HL-60/S4 treated with retinoic acid at 250 ng/mL for 4 days and 3 days (cell line): ENCODE measurements around the gene DEPDC4.
"Not testable (repeated sequence)": the region's sequence is repeated elsewhere in the genome, so short reads cannot be mapped to it uniquely, and the experiment has no call there.

ENCODE experiments used
- in situ Hi-C: fragments of 300-500 bp; cut with MboI; formaldehyde crosslinking; loops from 2 replicates; pipeline ENCODE4 v1.7.0; 2022; ENCODE audit warnings: low sequenced_read_pairs

Gene DEPDC4

DNA sequence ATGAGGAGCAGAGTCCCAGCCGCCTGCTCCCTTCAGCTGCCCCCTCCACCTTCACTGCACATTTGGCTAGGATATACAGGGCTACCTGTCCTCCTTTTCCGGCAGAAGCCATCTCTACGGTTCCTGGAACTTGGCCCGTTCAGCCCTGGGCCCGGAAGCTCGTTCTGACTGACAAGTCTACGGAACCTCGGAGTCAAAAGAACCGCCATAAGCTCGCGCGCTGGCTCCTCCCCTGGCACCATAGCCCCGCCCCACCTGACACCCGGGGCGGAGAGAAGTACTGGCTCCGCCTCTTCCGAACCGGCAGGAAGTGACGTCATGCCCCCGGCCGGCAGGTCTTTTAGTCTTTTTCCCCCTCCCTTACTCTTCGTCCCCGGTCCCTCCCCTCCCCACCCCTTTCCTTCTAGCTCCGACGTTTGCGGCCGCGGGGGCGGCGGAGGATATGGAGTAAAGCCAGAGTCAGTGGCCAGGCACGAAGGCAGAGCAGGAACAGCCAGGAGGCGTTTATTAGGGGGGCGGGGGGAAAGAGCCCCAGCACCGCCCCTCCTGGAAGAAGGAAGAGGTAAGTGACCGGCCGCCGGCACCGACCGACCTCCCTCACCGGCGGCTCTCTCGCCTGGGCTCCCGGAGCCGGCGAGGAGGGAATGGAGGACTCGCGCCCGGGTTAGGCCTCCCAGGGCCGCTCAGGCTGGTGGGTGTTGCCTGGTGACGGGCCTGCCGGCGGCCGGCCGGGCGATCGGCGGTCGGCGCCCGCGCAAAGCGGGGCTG lies at the start of gene DEPDC4, which contains the start of gene SCYL2:
Gene DEPDC4, minus strand, starts transcription at position 245 of the 768 bp plus-strand sequence. Its CDS starts 3 bp downstream, at position 242.
Gene SCYL2, plus strand, starts transcription at position 343 of the 768 bp plus-strand sequence. CDS start 15,794 bp downstream, outside the sequence.
- in situ Hi-C loops: no loop called here

DNA sequence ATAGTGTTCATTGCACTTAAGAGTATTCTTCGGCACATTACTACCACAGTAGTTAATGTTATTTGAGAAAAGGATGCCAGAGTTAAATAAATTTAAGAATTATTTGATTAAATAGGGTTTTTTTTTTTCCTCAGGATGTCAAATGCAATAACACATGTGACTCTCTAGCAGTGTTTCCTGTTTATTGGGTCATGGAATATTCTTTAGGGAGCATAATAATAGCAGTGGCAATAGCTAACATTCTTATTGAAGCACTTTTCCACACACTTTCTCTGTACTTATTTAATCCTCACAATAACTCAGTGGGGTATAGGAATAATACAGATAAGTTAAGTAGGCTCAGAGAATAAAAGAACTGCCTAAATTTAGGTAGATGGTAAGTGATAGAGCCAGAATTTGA lies 44.4 kb upstream of the DEPDC4 start:
- in situ Hi-C loops: no loop called here

DNA sequence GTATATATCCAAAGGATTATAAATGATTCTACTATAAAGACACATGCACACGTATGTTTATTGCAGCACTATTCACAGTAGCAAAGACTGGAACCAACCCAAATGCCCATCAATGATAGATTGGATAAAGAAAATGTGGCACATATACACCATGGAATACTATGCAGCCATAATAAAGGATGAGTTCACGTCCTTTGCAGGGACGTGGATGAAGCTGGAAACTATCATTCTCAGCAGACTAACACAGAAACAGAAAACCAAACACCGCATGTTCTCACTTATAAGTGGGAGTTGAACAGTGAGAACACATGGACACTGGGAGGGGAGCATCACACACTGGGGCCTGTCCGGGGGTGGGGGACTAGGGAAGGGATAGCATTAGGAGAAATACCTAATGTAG lies 41.3 kb upstream of the DEPDC4 start:
- in situ Hi-C loops: not testable (repeated sequence)

DNA sequence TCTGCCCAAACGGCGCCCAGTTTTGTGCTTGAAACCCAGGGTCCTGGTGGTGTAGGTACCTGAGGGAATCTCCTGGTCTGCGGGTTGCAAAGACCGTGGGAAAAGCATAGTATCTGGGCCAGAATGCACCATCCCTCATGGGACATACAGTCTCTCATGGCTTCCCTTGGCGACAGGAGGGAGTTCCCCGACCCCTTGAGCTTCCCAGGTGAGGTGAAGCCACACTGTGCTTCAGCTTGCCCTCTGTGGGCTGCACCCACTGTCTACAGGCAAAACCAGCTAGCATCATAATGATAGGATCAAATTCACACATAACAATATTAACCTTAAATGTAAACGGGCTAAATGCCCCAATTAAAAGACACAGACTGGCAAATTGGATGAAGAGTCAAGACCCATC lies 37.5 kb upstream of the DEPDC4 start:
- in situ Hi-C loops: not testable (repeated sequence)

DNA sequence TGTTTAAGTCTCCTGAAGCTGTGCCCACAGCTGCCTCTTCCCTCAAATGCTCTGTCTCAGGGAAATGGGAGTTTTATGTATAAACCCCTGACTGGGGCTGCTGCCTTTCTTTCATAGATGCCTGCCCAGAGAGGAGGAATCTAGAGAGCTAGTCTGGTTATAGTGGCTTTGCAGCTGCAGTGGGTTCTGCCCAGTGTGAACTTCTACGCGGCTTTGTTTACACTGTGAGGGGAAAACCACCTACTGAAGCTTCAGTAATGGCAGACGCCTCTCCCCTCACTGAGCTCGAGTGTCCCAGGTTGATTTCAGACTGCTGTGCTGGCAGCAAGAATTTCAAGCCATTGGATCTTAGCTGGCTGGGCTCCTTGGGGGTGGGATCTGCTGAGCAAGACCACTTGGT lies 37.0 kb upstream of the DEPDC4 start:
- in situ Hi-C loops: no loop called here

DNA sequence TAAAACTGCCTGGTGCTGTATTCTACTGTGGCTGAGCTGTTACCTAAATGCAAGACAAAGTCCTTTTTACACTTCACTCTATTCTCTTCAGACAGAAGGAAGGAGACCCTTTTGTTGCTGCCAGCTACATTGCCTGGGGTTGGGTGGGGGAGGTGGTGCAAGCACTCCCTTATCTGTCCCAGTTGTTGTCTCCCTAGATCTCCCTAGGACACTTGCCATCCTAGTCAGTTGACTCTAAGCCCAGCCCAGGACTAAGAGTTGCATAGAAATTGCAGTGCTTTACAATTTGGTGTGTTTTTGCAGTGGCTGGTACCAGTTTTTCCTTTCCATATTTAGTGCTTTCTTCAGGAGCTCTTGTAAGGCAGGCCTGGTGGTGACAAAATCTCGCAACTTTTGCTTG lies 35.2 kb upstream of the DEPDC4 start:
- in situ Hi-C loops: no loop called here

DNA sequence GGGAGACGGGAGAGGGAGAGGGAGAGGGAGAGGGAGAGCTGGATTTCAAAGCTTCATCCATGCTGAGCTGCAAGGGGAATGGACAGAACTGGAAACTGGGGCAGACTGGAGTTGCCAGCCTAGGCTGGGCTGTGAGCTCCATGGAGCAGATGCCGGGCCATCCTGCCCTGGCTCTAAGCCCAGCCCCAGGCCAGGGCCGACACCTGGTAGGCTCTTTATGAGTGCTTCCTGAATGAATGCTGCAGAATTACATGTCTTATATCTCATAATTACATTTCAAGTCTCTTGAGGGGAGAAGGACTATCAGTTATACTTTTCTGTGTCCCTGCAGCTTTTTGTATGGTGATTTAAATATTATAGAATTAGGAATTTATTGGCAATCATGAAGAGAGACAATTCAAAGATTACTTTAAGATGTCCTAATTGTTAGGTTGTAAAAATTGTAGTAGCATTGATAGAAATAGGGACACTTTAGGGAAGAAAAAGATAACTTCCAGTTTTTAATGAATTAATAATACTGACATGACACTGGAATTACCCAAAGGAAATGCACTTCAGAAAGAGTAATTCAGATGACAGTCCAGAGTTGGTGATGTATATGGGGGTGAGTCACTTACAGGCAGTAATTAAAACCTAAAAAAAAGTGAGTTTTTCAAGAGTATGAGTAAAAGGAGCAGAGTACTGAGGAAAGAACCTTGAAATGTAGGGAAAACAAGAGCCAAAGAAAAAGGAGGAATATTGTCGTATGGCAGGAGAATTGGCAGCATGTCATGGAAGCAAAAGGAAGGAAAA lies 29.1 kb upstream of the DEPDC4 start:
- in situ Hi-C loops: no loop called here

DNA sequence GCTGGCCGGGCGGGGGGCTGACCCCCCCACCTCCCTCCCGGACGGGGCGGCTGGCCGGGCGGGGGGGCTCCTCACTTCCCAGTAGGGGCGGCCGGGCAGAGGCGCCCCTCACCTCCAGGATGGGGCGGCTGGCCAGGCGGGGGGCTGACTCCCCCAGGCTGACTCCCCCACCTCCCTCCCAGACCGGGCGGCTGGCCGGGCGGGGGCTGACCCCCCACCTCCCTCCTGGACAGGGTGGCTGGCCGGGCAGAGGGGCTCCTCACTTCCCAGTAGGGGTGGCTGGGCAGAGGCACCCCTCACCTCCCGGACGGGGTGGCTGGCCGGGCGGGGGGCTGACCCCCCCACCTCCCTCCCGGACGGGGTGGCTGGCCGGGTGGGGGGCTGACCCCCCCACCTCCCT lies 27.5 kb upstream of the DEPDC4 start:
- in situ Hi-C loops: not testable (repeated sequence)

DNA sequence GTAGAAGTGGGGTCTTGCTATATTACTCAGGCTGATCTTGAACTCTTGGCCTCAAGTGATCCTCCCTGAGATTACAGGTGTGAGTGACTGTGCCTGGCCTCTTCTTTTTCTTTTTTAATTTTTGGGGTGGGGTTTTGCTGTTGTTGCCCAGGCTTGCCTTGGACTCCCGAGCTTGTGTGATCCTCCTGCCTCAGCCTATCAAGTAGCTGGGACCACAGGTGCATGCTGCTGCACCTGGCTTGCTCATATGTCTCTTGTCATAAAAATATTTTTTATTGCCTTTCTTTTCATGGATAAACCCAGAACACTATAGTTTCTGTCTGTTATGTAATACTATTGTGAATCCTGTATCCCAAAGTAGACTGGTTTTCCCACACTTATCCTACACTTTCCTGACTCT lies 26.1 kb upstream of the DEPDC4 start:
- in situ Hi-C loops: no loop called here

DNA sequence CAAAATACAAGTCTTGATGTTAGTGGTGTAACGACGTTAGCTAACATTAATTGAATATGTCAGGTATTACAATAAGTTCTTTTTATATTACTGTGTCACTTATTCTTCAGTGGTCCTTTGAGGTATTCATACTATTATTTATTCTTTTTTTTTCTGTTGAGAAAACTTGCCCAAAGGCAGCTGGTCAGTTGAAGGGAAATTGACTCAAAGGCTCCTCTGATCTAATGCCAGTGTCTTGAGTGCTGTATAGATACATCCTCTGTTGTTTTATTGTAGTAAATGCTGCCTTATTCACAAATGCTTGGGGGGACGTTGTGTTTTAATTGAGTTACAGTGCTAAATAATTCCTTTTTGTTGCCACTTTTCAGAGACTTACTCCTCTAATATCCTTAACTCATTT lies 23.1 kb upstream of the DEPDC4 start:
- in situ Hi-C loops: no loop called here

DNA sequence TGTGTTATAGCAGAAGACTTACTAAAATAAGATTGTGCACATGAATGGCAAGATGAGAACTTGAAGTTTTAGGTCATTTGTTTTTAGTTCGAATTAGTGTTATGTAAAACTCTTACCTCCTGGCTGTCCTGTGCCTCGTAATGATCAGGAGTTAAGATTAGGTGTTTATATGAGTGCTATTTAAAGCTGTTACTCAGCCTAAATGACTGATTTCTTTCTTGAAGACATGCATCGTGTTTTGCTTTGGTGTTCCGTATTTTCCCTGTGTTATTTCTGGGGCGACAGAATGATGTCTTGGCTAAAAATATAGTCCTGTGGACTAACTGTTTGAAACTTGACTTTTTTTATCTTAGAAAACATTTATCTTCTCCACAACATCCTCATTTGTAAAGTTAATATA lies 22.2 kb upstream of the DEPDC4 start:
- in situ Hi-C loops: no loop called here

DNA sequence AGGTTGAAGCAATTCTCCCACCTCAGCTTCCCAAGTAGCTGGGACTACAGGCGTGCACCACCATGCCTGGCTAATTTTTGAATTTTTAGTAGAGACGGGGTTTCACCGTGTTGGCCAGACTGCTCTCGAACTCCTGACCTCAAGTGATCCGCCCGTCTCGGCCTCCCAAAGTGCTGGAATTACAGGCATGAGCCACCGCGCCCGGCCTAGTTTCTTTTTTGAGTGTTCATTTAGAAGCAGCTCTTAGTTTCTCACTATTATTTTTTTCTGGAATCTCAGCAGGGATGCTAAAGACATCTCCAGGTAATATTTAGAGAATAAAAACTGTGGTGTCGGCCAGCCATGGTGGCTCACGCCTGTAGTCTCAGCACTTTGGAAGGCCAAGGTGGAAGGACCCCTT lies 17.7 kb upstream of the DEPDC4 start:
- in situ Hi-C loops: not testable (repeated sequence)

DNA sequence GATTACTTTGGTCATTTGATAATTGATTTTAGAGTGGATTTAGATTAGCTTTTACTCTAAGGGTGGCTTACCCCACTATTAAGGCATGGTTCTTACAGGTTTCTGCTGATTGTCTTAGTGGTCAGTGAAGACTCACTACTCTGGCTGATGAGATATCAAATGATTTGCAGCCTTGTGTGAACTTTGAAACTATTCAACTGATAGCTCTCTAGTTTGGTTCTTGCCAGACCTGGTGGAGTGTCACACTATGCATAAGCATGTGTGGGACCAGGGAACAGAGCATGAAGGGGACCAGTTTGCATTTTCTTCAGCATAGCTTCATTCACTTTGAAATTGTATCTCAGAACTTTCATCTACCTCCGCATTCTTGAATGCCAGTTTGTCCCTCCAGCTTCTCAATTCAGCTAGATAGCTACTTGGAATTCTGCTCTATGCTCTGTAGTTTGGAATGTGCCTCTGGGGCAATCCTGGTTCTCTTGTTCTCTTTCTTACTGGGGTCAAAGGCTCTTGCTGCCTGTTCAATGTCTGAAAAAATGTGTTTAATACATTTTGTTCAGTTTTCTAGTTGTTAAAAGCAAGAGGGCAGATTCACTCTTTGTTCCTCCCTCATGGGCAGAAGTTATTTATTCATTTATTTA lies 12.8 kb upstream of the DEPDC4 start:
- in situ Hi-C loops: no loop called here

DNA sequence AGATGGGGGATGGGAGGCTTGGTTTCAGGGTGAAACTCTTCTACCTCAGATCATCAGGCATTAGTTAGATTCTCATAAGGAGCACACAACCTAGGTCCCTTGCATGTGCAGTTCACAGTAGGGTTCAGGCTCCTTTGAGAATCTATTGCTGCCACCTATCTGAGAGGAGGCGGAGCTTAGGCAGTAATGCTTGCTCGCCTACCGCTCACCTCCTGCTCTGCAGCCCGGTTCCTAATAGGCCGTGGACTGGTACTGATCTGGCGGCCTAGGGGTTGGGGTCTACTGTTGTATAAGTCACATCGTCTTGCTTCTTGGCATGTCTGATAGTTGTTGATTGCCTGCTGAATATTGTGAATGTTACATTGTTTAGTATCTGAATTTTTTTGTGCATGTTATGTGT lies 12.3 kb upstream of the DEPDC4 start:
- in situ Hi-C loops: no loop called here

DNA sequence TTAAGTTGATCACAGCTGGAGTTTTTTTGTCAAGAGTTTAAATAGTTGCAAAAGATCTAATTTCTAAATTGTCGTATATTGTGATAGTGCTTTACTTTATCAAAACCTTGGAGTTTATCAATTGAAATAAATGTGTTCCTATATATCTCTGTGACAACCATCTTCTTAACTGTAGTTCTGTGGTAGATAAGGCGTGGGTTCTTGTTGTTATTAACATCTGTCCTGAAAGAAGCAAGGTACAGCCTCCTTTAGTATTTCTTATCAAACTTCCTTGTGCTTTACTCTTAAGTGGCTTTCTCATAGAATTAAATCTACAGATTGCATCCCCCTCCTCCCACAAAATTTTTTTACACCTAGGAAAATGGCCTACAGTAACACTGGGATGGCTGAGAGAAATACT lies 7.4 kb upstream of the DEPDC4 start:
- in situ Hi-C loops: no loop called here

DNA sequence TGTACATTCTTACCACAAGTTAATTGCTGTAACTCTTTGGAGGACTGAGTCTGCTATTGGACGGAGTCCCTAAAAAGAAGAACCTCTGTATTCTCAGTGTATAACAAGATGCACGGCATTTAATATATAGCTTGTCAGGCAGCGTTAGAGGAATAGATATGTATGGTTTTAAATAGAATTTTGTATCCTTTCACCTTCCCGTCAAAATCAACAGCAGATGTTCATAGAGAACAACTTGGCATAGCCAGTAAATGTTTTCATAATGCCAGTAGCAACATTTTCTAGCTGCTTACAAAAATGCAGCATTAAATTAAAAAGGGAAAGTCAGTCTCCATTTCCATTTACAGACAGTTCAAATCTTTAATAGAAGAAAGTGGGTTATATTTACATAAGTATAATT lies 6.9 kb upstream of the DEPDC4 start:
- in situ Hi-C loops: no loop called here

DNA sequence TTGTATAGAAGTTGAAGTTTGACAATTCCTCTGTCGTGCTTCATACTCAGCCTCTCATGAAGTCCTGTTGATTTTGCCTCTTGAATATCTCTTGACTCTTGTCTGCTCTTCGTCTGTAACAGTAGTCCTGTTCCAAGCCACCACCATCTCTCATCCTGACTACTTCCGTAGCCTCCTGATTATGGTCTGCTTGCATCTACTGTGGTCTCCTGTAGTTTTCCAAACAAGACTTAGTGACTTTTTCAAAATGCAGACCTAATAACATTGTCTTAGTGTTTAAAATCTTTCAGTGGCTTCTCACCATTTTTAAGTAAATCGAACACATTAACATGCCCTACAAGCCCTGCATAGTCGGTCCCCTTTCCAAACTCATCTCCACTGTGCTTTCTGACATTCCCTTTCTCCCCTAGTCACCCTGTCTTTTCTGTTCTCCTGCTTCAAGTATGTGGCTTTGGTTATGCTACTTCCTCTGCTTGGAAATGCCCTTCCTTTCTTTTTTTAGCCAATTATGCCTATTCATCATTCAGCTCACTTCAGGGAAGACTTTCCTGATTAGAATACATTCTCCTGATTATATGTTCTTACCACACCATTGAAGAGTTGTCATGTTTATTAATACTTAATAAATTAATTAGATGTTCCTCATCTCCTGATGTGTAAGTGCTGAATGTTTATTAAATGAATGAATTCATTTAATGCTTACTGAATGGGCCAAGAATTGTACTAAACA lies 2.1 kb upstream of the DEPDC4 start:
- in situ Hi-C loops: no loop called here

DNA sequence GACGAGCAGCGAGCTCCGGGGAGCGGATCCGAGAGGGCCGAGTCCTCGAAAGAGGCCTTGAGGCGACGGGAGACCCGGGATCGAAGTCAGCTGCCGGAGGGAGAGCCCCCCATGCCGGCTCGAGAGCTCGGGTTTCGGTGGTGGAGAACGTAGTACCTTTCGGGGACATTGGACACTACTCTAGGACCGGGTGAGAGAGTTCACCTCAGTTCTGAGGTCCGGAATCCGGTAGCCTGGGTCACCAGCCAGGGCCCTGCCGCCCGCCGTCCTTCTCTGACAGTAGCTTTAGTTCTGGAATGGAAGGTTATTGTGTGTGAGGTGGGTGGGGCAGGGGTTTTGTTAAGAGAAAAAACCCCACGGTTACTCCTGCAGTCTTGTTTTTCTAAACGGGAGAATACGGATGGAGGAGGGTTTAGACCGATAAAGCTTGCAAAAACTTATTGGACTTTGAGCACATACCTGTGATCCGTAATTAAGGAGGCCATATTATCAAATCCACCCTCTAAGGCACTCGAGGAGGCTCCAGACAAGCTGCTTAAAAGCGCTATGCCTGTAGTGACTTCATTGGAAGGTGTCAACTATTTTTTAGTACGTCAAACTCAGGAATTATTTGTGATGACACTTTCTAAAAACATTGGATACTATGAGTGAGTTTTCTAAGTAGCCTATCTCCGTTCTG lies 863 bp upstream of the DEPDC4 start:
- in situ Hi-C loops: no loop called here

DNA sequence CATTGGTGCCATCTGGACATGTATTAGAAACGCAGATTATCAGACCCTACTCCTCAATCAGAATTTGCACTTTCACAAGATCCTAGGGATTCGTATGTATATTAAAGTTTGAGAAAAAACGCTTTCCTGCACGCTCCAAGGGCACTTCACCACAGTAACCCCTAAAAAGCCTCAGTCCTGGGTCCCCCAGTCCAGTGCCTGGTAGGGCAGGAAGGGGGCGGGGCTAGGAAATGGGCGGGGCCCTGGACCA lies 369 bp downstream of the DEPDC4 start:
- in situ Hi-C loops: no loop called here

DNA sequence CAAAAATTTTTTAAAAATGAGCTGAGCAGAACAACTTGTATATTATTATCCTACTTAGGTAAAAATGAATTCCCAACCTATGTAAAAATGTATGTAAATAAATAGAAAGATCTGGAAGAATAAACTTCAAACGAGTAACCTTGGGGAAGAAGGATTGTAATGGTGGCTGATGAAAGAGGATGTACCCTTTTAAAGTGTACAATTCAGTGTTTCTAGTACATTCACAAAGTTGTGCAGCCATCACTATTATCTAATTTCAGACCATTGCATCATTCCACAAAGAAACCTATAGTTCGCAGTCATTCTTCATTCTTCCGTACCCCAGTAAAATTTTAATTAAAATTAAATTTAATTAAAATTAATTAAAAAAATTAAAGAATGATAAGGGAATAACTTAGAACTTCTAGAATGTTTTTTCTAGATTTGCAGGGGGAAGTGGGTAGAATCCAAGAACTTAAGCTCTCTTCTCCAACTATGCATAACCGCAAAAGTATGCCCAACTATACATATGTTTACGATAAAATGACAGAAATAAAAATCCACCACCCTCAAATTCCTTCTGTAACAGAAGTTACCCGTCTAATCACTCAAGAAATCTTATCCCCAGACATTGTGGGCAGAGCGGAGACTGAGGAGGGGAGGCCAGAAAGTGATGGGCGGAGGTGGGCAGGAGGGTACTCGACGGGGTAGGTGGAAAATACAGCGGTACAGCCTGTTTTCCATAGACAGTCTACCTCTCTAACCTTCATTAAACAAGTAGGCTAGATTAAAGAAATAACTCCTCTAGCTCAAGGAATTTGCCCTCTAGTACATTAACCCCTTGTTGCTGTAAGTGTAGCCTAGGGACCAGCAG lies 921 bp downstream of the DEPDC4 start:
- in situ Hi-C loops: no loop called here
